ENCODE data around the gene TSC22D4.

Gene TSC22D4

GRCh38 chr7:100428967-100429636 is 49.9 kb downstream of the TSC22D4 start (continued):
- TF ChIP-seq PRDM4 (tag by site-specific recombination; IDR thresholded peaks at IDR 0.05) (peak; percentile 61), PRDM2 (tag by site-specific recombination; IDR thresholded peaks at IDR 0.05; ENCODE audit: borderline replicate concordance) (no peak), ZNF621 (tag by site-specific recombination; IDR thresholded peaks at IDR 0.05) (no peak), ZSCAN4 (tag by site-specific recombination; IDR thresholded peaks at IDR 0.05) (peak; percentile 9; the same call in 1 of the 2 replicates), ZNF266 (tag by site-specific recombination; IDR thresholded peaks at IDR 0.05; ENCODE audit: low read depth) (no peak), HOXC10 (CRISPR knock-in tag; IDR thresholded peaks at IDR 0.05) (no peak), ZNF629 (tag by site-specific recombination; IDR thresholded peaks at IDR 0.05) (peak; percentile 100), ZNF146 (tag by site-specific recombination; IDR thresholded peaks at IDR 0.05) (0 out of 2 replicates have a peak, but pooled peaks have one; percentile 12), ZXDB (tag by site-specific recombination; IDR thresholded peaks at IDR 0.05) (peak; percentile 43), ZBTB11 (tag by site-specific recombination; conservative IDR thresholded peaks at IDR 0.05; ENCODE audit: low read depth) (no peak), ZNF292 (tag by site-specific recombination; IDR thresholded peaks at IDR 0.05; ENCODE audit: borderline replicate concordance, low read depth) (no peak), ZFP69B (tag by site-specific recombination; IDR thresholded peaks at IDR 0.05) (peak; percentile 76), ZNF768 (tag by site-specific recombination; IDR thresholded peaks at IDR 0.05) (no peak), INSM2 (tag by site-specific recombination; IDR thresholded peaks at IDR 0.05) (peak; percentile 76; the same call in 1 of the 2 replicates)
